Occipital lobe (tissue), 2 donors: ENCODE data around the gene AKT1. TPM values are rescaled to one million over a fixed set of nuclear protein-coding genes. Genes with fewer than 3 reads are reported as not detected.
"Not testable (repeated sequence)": the region's sequence is repeated elsewhere in the genome, so short reads cannot be mapped to it uniquely, and the experiment has no call there.

Experiments
- DNase-seq: peaks from one replicate; lab custom pipeline; 2025; lab: John Stamatoyannopoulos, UW
- total RNA-seq: library from RNA; depleted of rRNA; stranded (reverse); fragments of >200 nt; gene quantifications from one replicate; pipeline ENCODE4 v1.2.3, GENCODE V29; 2014

The AKT1 gene
- total RNA-seq, 1 donor from 2014 or later: 102 TPM

GRCh38 chr14:104818714-104819161 is 23.2 kb upstream of the AKT1 start:
- DNase-seq: no peak

- DNase-seq: no peak
Measured at GRCh38 chr14:104817930-104818713, 22.6 kb upstream of the AKT1 start.

GRCh38 chr14:104816616-104816884 is 21.0 kb upstream of the AKT1 start:
- no peak for DNase-seq

GRCh38 chr14:104814701-104815100 is 19.2 kb upstream of the AKT1 start:
- DNase-seq: not testable (repeated sequence)

- DNase-seq: no peak
Measured at GRCh38 chr14:104813286-104813685, 17.7 kb upstream of the AKT1 start.

GRCh38 chr14:104810316-104810715 is 14.8 kb upstream of the AKT1 start:
- no peak for DNase-seq

- DNase-seq: no peak
Measured at GRCh38 chr14:104808456-104808855, 12.9 kb upstream of the AKT1 start.

GRCh38 chr14:104806625-104807465 is 11.3 kb upstream of the AKT1 start:
- no peak for DNase-seq

- DNase-seq: no peak
Measured at GRCh38 chr14:104805941-104806624, 10.5 kb upstream of the AKT1 start.

- DNase-seq: no peak
Measured at GRCh38 chr14:104805326-104805678, 9.8 kb upstream of the AKT1 start.

- no peak for DNase-seq
Measured at GRCh38 chr14:104804481-104805325, 9.2 kb upstream of the AKT1 start.

- DNase-seq: no peak
Measured at GRCh38 chr14:104803912-104804410, 8.4 kb upstream of the AKT1 start.

GRCh38 chr14:104803280-104803911 is 7.8 kb upstream of the AKT1 start:
- no peak for DNase-seq

- no peak for DNase-seq
Measured at GRCh38 chr14:104802394-104803184, 7.0 kb upstream of the AKT1 start.

- no peak for DNase-seq
Measured at GRCh38 chr14:104801520-104802393, 6.2 kb upstream of the AKT1 start.

- no peak for DNase-seq
Measured at GRCh38 chr14:104800771-104801519, 5.4 kb upstream of the AKT1 start, which contains the start of gene ZBTB42. Gene ZBTB42 (plus strand): TSS chr14:104801101. CDS start chr14:104801198, 97 bp downstream.

GRCh38 chr14:104800015-104800770 is 4.6 kb upstream of the AKT1 start:
- no peak for DNase-seq
